HEK293 (cell line): ENCODE measurements around the gene SNRPD3.
"Not testable (repeated sequence)": the region's sequence is repeated elsewhere in the genome, so short reads cannot be mapped to it uniquely, and the experiment has no call there.

Experiments
- CTCF ChIA-PET: fragments of 350-600 bp; formaldehyde crosslinking; extraction: SDS; loops from one replicate; lab custom pipeline; 2021; ENCODE audit warnings: antibody characterized with exemption; lab: Yijun Ruan, JAX
- POLR2A ChIA-PET: fragments of 300-600 bp; formaldehyde crosslinking; extraction: SDS; loops from one replicate; lab custom pipeline; 2020; ENCODE audit warnings: antibody characterized with exemption, inconsistent platforms; lab: Yijun Ruan, JAX
- H3K27ac ChIP-seq: fragments of 200-500 bp; sonication (Bioruptor generic); 2 replicates; pipeline ENCODE4 v1.5.1; 2014; ENCODE audit warnings: low read depth, low read length, control low read depth, inconsistent platforms; ENCODE audit errors: extremely low read depth
- H3K36me3 ChIP-seq, 2 experiments: fragments of 200-500 bp in 1 of 2; sonication (Bioruptor generic) in 1 of 2; 1 replicate in 1 of 2; 2 replicates in 1 of 2; pipeline ENCODE4 v1.5.1; 2014 to 2017; ENCODE audit warnings: inconsistent platforms in 2 of 2, low read length in 2 of 2; ENCODE audit not compliant: control insufficient read depth in 2 of 2, insufficient read depth in 1 of 2
- H3K4me1 ChIP-seq: fragments of 200-500 bp; sonication (Bioruptor generic); 2 replicates; pipeline ENCODE4 v1.5.1; 2014; ENCODE audit warnings: mild to moderate bottlenecking, low read length, inconsistent platforms; ENCODE audit not compliant: control insufficient read depth, insufficient read depth
- H3K4me3 ChIP-seq: 2 replicates; pipeline ENCODE4 v1.5.1; 2011; ENCODE audit warnings: low read depth, mild to moderate bottlenecking, control low read depth, low read length, moderate library complexity
- H3K9me3 ChIP-seq: fragments of 200-500 bp; sonication (Bioruptor generic); 2 replicates; pipeline ENCODE4 v1.5.1; 2014; ENCODE audit warnings: low read depth, low read length, inconsistent platforms; ENCODE audit not compliant: control insufficient read depth, insufficient read depth
- GLIS1 ChIP-seq: fragments of 450-650 bp; formaldehyde crosslinking; IDR thresholded peaks from 2 replicates; pipeline ENCODE4 v1.5.1; 2016; ENCODE audit warnings: missing biosample characterization, missing genetic modification characterization
- GLIS2 ChIP-seq: fragments of 450-650 bp; formaldehyde crosslinking; IDR thresholded peaks from 2 replicates; pipeline ENCODE4 v1.5.1; 2016; ENCODE audit warnings: missing biosample characterization, missing genetic modification characterization
- SCRT2 ChIP-seq: fragments of 450-650 bp; formaldehyde crosslinking; IDR thresholded peaks from 2 replicates; pipeline ENCODE4 v1.5.1; 2016; ENCODE audit warnings: missing biosample characterization, missing genetic modification characterization
- SP3 ChIP-seq: fragments of 450-650 bp; formaldehyde crosslinking; IDR thresholded peaks from 2 replicates; pipeline ENCODE4 v1.5.1; 2016; ENCODE audit warnings: missing biosample characterization, missing genetic modification characterization
- ZBTB21 ChIP-seq: fragments of 450-650 bp; formaldehyde crosslinking; IDR thresholded peaks from 2 replicates; pipeline ENCODE4 v1.5.1; 2017; ENCODE audit warnings: missing biosample characterization, missing genetic modification characterization
- ZBTB8A ChIP-seq: fragments of 450-650 bp; formaldehyde crosslinking; IDR thresholded peaks from 2 replicates; pipeline ENCODE4 v1.5.1; 2016; ENCODE audit warnings: missing biosample characterization, missing genetic modification characterization
- ZFHX2 ChIP-seq: fragments of 450-650 bp; formaldehyde crosslinking; conservative IDR thresholded peaks from 2 replicates; pipeline ENCODE4 v1.5.1; 2016; ENCODE audit warnings: missing biosample characterization, missing genetic modification characterization
- ZIC2 ChIP-seq: fragments of 450-650 bp; formaldehyde crosslinking; IDR thresholded peaks from 2 replicates; pipeline ENCODE4 v1.5.1; 2016; ENCODE audit warnings: missing biosample characterization, missing genetic modification characterization
- ZNF133 ChIP-seq: fragments of 450-650 bp; formaldehyde crosslinking; IDR thresholded peaks from 2 replicates; pipeline ENCODE4 v1.5.1; 2016; ENCODE audit warnings: missing biosample characterization, missing genetic modification characterization
- ZNF629 ChIP-seq: fragments of 450-650 bp; formaldehyde crosslinking; IDR thresholded peaks from 2 replicates; pipeline ENCODE4 v1.5.1; 2017; ENCODE audit warnings: missing biosample characterization, missing genetic modification characterization
- ZNF768 ChIP-seq: fragments of 450-650 bp; formaldehyde crosslinking; IDR thresholded peaks from 2 replicates; pipeline ENCODE4 v1.5.1; 2018; ENCODE audit warnings: missing biosample characterization, mild to moderate bottlenecking, missing genetic modification characterization
- TF ChIP-seq, protein P1 (sequence below): fragments of 450-650 bp; formaldehyde crosslinking; IDR thresholded peaks from 2 replicates; pipeline ENCODE4 v1.5.1; 2016; ENCODE audit warnings: missing biosample characterization, missing genetic modification characterization

SNRPD3 gene

DNA sequence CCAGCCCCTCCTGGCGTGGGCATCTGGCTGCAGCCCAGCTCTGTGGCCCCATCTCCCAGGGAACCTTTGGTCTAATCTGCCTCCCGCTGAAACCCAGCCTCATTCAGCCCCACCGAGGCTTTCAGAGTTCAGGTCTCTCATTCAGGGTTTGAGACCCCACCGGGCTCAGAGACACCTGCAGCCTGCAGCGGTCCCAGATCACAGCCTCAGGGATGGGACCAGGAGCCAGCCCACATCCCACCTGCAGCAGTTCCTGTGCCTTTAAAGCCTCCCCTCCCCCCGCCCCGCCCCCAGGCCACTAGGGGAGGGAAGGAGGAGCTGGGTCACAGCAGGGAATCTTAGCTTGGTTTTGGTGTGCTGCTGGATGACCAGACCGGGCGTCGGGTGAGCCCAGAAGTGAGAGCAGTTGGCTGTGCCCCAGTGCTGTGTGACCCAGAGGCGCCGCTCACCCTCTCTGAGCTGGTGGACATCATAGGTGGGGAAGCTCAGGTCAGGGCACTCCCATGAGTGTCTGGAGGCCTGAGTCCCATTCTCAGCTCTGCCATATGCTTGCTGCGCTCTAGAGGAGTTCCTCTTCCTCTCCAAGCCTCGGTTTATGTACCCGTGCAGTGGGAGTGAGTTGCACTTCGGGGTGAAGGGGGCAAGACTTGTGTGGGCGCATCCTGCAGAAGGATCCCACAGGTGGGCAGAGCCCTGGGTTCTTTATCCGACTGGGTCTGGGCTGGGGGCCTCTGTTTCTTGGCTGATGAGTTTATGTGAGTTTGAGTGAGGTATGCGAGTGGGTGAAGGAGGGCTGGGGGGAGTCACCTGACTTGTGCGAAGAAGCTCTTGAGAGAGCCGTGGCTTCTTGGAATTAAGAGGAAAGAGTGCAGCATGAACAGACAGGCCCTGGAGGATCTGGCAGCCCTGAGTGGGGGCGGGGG, 47.3 kb downstream of the SNRPD3 start, which contains the start of gene GGT1:
Gene GGT1, plus strand, starts transcription at position 347 of the 923 bp plus-strand sequence. CDS start 7,889 bp downstream, outside the sequence.
- not testable (repeated sequence) for H3K4me3 ChIP-seq, H3K36me3 ChIP-seq, H3K4me1 ChIP-seq, H3K9me3 ChIP-seq
- CTCF ChIA-PET = interaction anchor here (0.6 to 1.3 kb wide), 2 partner anchors 9 to 10 kb away, joined by 3 read pairs; partner anchors contain the start of gene LRRC75B
- 0 out of 2 replicates have a peak, but pooled peaks have one; percentile 21 for TF ChIP-seq ZBTB8A (tag by site-specific recombination)
- peak; percentile 60 for TF ChIP-seq ZFHX2
- 0 out of 2 replicates have a peak, but pooled peaks have one; percentile 18 for TF ChIP-seq SP3 (tag by site-specific recombination)
- TF ChIP-seq GLIS1 (tag by site-specific recombination) = peak; percentile 39; the same call in 1 of the 2 replicates
- TF ChIP-seq SCRT2 (tag by site-specific recombination) = peak; percentile 32; the same call in 1 of the 2 replicates
- peak; percentile 97 for TF ChIP-seq ZNF768 (tag by site-specific recombination)
- TF ChIP-seq, all 188 proteins: peak for 6; not testable (repeated sequence) for 182
- not testable (repeated sequence) for H3K27ac ChIP-seq
- POLR2A ChIA-PET = interaction anchor here (2.1 kb wide), 1 partner anchor 10 kb away, joined by 6 read pairs; no protein-coding TSS in a partner anchor

DNA sequence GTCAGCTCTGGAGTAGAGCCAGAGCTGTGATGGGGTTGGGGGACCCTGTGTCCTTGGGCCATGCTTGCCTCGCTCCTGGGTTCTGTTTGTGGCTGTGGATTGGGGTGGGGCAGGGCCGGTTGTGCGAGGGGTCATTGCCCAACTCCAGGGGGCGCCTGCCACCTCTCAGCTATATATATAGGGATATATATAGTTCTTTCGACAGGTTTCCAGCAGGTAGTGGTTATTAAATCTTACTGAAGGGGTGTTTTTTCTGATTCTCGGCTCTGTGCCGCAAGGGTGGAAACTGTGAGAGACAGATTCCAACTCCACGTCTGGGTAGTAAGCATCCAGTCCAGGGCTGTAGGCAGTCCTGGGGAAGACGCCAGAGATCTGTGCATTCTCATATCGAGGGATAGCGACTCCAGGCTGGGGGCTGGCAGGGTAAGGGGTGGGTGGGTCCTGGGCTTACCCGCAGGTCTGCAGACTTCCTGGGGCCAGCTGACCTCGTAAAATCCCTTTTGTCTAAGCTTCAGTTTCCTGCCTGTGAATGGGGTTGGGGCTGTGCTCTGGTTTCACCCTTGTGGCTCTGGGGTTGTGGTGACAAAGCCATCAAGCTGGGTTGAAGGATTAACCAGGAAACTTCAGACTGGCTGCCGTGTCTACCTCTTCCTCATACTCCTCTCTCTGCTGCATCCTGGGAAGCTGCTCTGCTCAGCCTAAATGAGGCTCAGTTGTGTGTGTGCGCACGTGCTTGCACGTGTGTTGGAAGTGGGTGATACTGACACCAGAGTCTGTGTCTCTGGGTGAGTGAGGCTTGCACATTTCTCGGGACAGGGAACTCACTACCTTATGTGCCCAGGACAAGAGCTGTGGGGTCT, 48.2 kb downstream of the SNRPD3 start:
- H3K4me3 ChIP-seq, H3K27ac ChIP-seq, H3K9me3 ChIP-seq, H3K36me3 ChIP-seq, H3K4me1 ChIP-seq: not testable (repeated sequence)
- ChIA-PET CTCF (interaction anchor here (0.6 kb wide), 1 partner anchor 10 kb away, joined by 3 read pairs; no protein-coding TSS in a partner anchor), POLR2A (interaction anchor here (2.1 kb wide), 1 partner anchor 10 kb away, joined by 6 read pairs; no protein-coding TSS in a partner anchor)
- TF ChIP-seq ZNF133 (tag by site-specific recombination) = peak; percentile 59

DNA sequence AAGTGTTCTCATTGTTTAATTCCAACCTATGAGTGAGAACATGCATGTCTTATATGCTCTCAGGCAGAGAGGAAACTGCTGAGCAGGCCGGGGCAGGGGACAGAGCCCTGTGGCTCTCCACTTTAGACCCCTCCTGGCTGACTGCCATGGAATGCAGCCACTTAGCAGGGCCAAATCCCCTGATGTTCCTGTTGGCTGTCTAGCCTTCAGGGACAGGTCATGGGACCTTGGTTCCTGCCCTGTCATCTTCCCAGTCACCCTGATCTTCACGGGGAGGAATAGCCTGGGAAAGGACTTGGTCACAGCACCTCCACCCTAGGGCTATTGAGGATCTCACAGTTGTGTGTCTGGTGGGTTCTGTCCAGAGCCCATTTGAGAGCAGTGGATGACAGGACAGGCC, 50.5 kb downstream of the SNRPD3 start:
- H3K36me3 ChIP-seq, CTCF ChIA-PET, H3K27ac ChIP-seq, H3K9me3 ChIP-seq, H3K4me3 ChIP-seq, H3K4me1 ChIP-seq, POLR2A ChIA-PET: not testable (repeated sequence)

DNA sequence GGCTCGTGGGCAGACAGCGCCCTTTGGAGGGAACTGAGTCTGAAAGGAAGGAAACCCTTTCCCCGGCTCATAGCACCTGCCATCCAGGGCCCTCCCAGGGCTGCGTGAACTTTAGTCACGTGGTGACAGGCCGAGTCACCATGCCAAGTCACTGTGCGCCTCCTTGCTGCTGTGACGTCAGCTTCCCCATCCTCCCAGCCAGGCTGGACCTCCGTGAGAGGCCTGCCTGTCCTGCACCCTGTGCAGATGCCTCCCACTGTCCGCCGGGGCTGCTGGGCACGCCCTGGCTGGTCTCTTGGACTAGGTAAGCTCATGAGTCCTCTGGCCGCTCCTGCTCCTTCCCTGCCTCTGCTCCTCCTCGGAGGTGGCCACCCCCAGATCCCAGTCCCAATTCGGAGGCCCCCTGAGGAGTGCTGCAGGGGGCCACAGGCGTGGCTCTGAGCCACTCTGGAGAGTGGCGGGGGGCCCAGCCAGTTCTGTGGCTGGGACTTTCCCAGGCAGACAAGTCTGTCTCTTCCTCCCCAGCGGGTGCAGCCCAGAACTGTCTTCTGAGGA, 51.7 kb downstream of the SNRPD3 start:
- not testable (repeated sequence) for H3K27ac ChIP-seq, H3K36me3 ChIP-seq, H3K4me1 ChIP-seq, H3K4me3 ChIP-seq, H3K9me3 ChIP-seq
- ChIA-PET POLR2A (interaction anchor here (0.6 kb wide), 1 partner anchor 35 kb away, joined by 4 read pairs; no protein-coding TSS in a partner anchor), CTCF (interaction anchor here (0.6 kb wide), 2 partner anchors 210 to 619 kb away, joined by 3 read pairs; no protein-coding TSS in a partner anchor)
- TF ChIP-seq ZIC2 (tag by site-specific recombination) (peak; percentile 76), ZBTB21 (tag by site-specific recombination) (0 out of 2 replicates have a peak, but pooled peaks have one; percentile 31), ZNF629 (tag by site-specific recombination) (peak; percentile 88), GLIS2 (tag by site-specific recombination) (peak; percentile 45; the same call in 1 of the 2 replicates), GLIS1 (tag by site-specific recombination) (peak; percentile 96)
- TF ChIP-seq, protein P1, sequence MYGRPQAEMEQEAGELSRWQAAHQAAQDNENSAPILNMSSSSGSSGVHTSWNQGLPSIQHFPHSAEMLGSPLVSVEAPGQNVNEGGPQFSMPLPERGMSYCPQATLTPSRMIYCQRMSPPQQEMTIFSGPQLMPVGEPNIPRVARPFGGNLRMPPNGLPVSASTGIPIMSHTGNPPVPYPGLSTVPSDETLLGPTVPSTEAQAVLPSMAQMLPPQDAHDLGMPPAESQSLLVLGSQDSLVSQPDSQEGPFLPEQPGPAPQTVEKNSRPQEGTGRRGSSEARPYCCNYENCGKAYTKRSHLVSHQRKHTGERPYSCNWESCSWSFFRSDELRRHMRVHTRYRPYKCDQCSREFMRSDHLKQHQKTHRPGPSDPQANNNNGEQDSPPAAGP (tag by site-specific recombination) = peak; percentile 41; the same call in 1 of the 2 replicates

DNA sequence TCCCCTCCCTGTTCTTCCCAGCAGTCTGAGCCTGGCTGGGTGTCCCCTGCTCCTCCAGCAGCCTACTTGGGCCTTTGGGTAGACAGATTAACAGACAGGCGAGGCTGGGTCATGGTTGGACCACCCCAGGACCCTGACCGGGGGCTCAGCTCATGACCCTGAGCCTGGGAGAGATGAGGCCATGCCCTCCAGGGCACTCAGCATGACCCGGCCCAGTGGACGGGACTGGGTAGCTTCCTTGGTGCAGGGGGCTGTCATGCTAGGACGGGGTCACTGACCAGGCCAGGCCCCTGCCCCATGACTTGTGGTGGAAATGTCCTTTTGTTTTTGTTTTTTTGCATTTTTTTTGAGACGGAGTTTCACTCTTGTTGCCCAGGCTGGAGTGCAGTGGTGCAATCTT, 52.5 kb downstream of the SNRPD3 start:
- H3K9me3 ChIP-seq, H3K4me1 ChIP-seq, H3K4me3 ChIP-seq, H3K27ac ChIP-seq, CTCF ChIA-PET, H3K36me3 ChIP-seq: not testable (repeated sequence)
- POLR2A ChIA-PET = interaction anchor here (1.4 kb wide), 1 partner anchor 53 kb away, joined by 3 read pairs; the partner anchor contains the start of gene GUCD1

DNA sequence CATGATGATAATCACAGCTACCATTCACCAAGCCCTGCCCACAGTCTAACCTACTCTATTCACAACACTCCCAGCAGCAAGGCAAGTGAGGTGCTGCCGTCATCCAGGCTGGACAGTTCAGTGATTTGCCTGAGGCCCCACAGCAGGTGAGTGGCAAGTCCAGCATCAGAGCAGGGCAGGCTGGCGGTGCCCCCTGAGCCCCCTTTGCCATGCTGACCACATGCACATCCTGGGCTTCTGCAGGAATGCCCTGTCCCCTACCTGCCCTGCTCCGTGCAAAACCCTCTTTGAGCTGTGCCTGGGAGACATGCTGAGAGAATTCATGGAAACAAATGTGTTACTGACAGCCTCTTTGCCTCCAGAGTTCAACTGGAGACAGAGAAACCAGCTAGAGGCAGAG, 54.1 kb downstream of the SNRPD3 start:
- H3K36me3 ChIP-seq, CTCF ChIA-PET, H3K27ac ChIP-seq, H3K4me3 ChIP-seq, H3K4me1 ChIP-seq, POLR2A ChIA-PET, H3K9me3 ChIP-seq: not testable (repeated sequence)
